CD14-positive monocyte (primary cell): Measurements from ENCODE around the gene MYO1E. TPM values are rescaled to one million over a fixed set of nuclear protein-coding genes. Genes with fewer than 3 reads are reported as not detected.

Experiments used
- DNase-seq, 3 donors: peaks; one replicate each; pipeline ENCODE4 v3.0.0-alpha.2; 2011 to 2022
- H2AFZ ChIP-seq: 2 replicates; pipeline ENCODE4 v1.6.0; 2012; ENCODE audit warnings: mild to moderate bottlenecking, low read depth, low read length, inconsistent platforms; ENCODE audit not compliant: insufficient read depth, poor library complexity, severe bottlenecking
- H3K27ac ChIP-seq, 2 donors: 1 replicate in 1 of 2; 2 replicates in 1 of 2; pipeline ENCODE4 v1.5.1; 2012 to 2013; ENCODE audit warnings: low read length in 2 of 2, control low read depth in 1 of 2, inconsistent platforms in 1 of 2, low read depth in 1 of 2, mild to moderate bottlenecking in 1 of 2
- H3K27me3 ChIP-seq, 2 donors: one replicate each; pipeline versions ENCODE4 v1.6.0 to v1.6.1; 2011 to 2013; ENCODE audit warnings: low read length in 2 of 2; ENCODE audit not compliant: control insufficient read depth in 2 of 2, insufficient read depth in 2 of 2
- H3K36me3 ChIP-seq, 2 donors: replicated peaks in 1 of 2; 1 replicate in 1 of 2; 2 replicates in 1 of 2; pipeline versions ENCODE4 v1.5.1 to v1.6.1; 2012 to 2013; ENCODE audit warnings: low read length in 2 of 2, control low read depth in 1 of 2, inconsistent platforms in 1 of 2, mild to moderate bottlenecking in 1 of 2; ENCODE audit not compliant: insufficient read depth in 2 of 2, control insufficient read depth in 1 of 2
- H3K4me1 ChIP-seq, 2 donors: 1 replicate in 1 of 2; 2 replicates in 1 of 2; pipeline versions ENCODE4 v1.5.1 to v1.6.1; 2012 to 2013; ENCODE audit warnings: low read length in 2 of 2, control low read depth in 1 of 2, inconsistent platforms in 1 of 2, mild to moderate bottlenecking in 1 of 2, moderate library complexity in 1 of 2; ENCODE audit not compliant: insufficient read depth in 2 of 2, control insufficient read depth in 1 of 2
- H3K4me2 ChIP-seq: replicated peaks from 2 replicates; pipeline ENCODE3; 2012; ENCODE audit warnings: low read length, moderate library complexity, mild to moderate bottlenecking; ENCODE audit not compliant: poor library complexity, severe bottlenecking; ENCODE audit errors: extremely low read depth
- H3K4me3 ChIP-seq, 3 experiments: fragments of 200-600 bp in 1 of 3; sonication (generic) in 1 of 3; replicated peaks in 1 of 3; 1 replicate in 2 of 3; 2 replicates in 1 of 3; pipeline ENCODE4 v1.5.1; 2011 to 2013; ENCODE audit warnings: low read length in 3 of 3, mild to moderate bottlenecking in 3 of 3, control low read depth in 2 of 3, low read depth in 2 of 3, inconsistent platforms in 1 of 3, moderate library complexity in 1 of 3
- H3K79me2 ChIP-seq: 2 replicates; pipeline ENCODE4 v1.6.0; 2012; ENCODE audit warnings: mild to moderate bottlenecking, control low read depth, inconsistent platforms, low read length, moderate library complexity; ENCODE audit not compliant: insufficient read depth
- H3K9ac ChIP-seq: 2 replicates; pipeline ENCODE4 v1.6.0; 2017; ENCODE audit warnings: low read length, mild to moderate bottlenecking; ENCODE audit not compliant: insufficient read depth, poor library complexity, severe bottlenecking
- H3K9me3 ChIP-seq, 2 donors: replicated peaks in 1 of 2; 1 replicate in 1 of 2; 2 replicates in 1 of 2; pipeline versions ENCODE4 v1.5.1 to v1.6.1; 2012 to 2013; ENCODE audit warnings: low read length in 2 of 2, control low read depth in 1 of 2; ENCODE audit not compliant: control insufficient read depth in 1 of 2, insufficient read depth in 1 of 2
- H4K20me1 ChIP-seq: 2 replicates; pipeline ENCODE4 v1.6.0; 2012; ENCODE audit warnings: mild to moderate bottlenecking, low read length, control low read depth, moderate library complexity; ENCODE audit not compliant: insufficient read depth
- H3K27ac Mint-ChIP-seq, 7 donors: one replicate each; pipeline ENCODE4 v1.8.0; 2020; ENCODE audit warnings: mild to moderate bottlenecking in 7 of 7, mixed read lengths in 7 of 7, moderate library complexity in 6 of 7, inconsistent platforms in 2 of 7
- H3K27me3 Mint-ChIP-seq, 3 donors: one replicate each; pipeline ENCODE4 v1.8.0; 2021 to 2022; ENCODE audit warnings: low read depth in 3 of 3, mild to moderate bottlenecking in 3 of 3, mixed read lengths in 3 of 3, moderate library complexity in 3 of 3, inconsistent platforms in 1 of 3
- H3K36me3 Mint-ChIP-seq, 2 donors: one replicate each; pipeline ENCODE4 v1.8.0; 2020; ENCODE audit warnings: mixed read lengths in 2 of 2, inconsistent platforms in 1 of 2, mild to moderate bottlenecking in 1 of 2
- H3K4me1 Mint-ChIP-seq: one replicate; pipeline ENCODE4 v1.8.0; 2020; ENCODE audit warnings: mild to moderate bottlenecking, mixed read lengths
- H3K4me3 Mint-ChIP-seq, 2 donors: one replicate each; pipeline ENCODE4 v1.8.0; 2020; ENCODE audit warnings: mild to moderate bottlenecking in 2 of 2, mixed read lengths in 2 of 2, moderate library complexity in 1 of 2
- H3K9me3 Mint-ChIP-seq, 7 donors: one replicate each; pipeline ENCODE4 v1.8.0; 2020 to 2022; ENCODE audit warnings: mixed read lengths in 7 of 7, mild to moderate bottlenecking in 6 of 7, moderate library complexity in 6 of 7, inconsistent platforms in 2 of 7
- WGBS: methylation state at CpG from one replicate; pipeline ENCODE4 v1.1.5; 2013; ENCODE audit warnings: missing lambda C conversion rate; ENCODE audit not compliant: insufficient coverage; 5-methylcytosine and 5-hydroxymethylcytosine counted together
- intact Hi-C, 2 donors: fragments of 100-400 bp; cut with micrococcal nuclease; formaldehyde crosslinking; loops; one replicate each; pipeline versions ENCODE4 v1.15.0 to v1.15.1; 2023
- polyA plus RNA-seq, 3 donors: library from polyadenylated mRNA; depleted of rRNA in 1 of 3; unstranded in 2 of 3; stranded (reverse) in 1 of 3; fragments of 300-500 nt in 2 of 3; fragments of >200 nt in 1 of 3; fragmentation: Illumina TruSeq in 2 of 3; gene quantifications; 1 replicate in 2 of 3; 2 replicates in 1 of 3; pipeline ENCODE4 v1.2.3, GENCODE V29; 2012 to 2021
- TF ChIP-seq, protein P1 (sequence below): fragments of 200-600 bp; IDR thresholded peaks from one replicate; pipeline ENCODE4 v1.8.0; 2022; ENCODE audit warnings: antibody characterized with exemption, mild to moderate bottlenecking

Gene MYO1E
- polyA plus RNA-seq, 3 donors: 5.5 to 16.2 (median 6.2) TPM

GRCh38 chr15:59367022-59367451 lies 5.6 kb downstream of the MYO1E start:
- intact Hi-C loops: loop anchor here (10.0 kb wide), 2 partner anchors 48 to 62 kb away; no protein-coding TSS in a partner anchor
- peak; percentile 14 to 52 (median 44) for DNase-seq
- Mint-ChIP-seq H3K36me3 (peaks cover 11 to 12% of the 10 kb centered on the region in 2 donors), H3K27me3 (peaks cover 7 to 8% (median 8%) of the 10 kb centered on the region in 3 donors), H3K4me3 (peak overlapping the region in 1 of 2 donors; percentile 60), H3K9me3 (peaks cover 0 to 2% (median 0%) of the 10 kb centered on the region in 7 donors), H3K27ac (peak overlapping the region in 5 of 7 donors; percentile 4 to 75 (median 60)), H3K4me1 (peaks cover 52% of the 10 kb centered on the region)
- H3K9ac ChIP-seq: no peak overlapping the region
- no peaks in the 10 kb centered on the region for H3K36me3 ChIP-seq
- H3K4me3 ChIP-seq: peak overlapping the region in 1 of 3 experiments; percentile 12
- peaks cover 16% of the 10 kb centered on the region for H3K79me2 ChIP-seq
- no peak overlapping the region for H3K27ac ChIP-seq
- H3K27me3 ChIP-seq: peaks cover 3 to 6% of the 10 kb centered on the region in 2 donors
- H3K4me1 ChIP-seq: peaks cover 45 to 50% of the 10 kb centered on the region in 2 donors
- peaks cover 17% of the 10 kb centered on the region for H4K20me1 ChIP-seq
- WGBS: 0% methylated on average over 4 of the region's 5 CpGs
- TF ChIP-seq, protein P1, sequence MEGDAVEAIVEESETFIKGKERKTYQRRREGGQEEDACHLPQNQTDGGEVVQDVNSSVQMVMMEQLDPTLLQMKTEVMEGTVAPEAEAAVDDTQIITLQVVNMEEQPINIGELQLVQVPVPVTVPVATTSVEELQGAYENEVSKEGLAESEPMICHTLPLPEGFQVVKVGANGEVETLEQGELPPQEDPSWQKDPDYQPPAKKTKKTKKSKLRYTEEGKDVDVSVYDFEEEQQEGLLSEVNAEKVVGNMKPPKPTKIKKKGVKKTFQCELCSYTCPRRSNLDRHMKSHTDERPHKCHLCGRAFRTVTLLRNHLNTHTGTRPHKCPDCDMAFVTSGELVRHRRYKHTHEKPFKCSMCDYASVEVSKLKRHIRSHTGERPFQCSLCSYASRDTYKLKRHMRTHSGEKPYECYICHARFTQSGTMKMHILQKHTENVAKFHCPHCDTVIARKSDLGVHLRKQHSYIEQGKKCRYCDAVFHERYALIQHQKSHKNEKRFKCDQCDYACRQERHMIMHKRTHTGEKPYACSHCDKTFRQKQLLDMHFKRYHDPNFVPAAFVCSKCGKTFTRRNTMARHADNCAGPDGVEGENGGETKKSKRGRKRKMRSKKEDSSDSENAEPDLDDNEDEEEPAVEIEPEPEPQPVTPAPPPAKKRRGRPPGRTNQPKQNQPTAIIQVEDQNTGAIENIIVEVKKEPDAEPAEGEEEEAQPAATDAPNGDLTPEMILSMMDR: no peak
- no peaks in the 10 kb centered on the region for H3K9me3 ChIP-seq
- no peak overlapping the region for H2AFZ ChIP-seq
- H3K4me2 ChIP-seq: peak overlapping the region; percentile 24

DNA sequence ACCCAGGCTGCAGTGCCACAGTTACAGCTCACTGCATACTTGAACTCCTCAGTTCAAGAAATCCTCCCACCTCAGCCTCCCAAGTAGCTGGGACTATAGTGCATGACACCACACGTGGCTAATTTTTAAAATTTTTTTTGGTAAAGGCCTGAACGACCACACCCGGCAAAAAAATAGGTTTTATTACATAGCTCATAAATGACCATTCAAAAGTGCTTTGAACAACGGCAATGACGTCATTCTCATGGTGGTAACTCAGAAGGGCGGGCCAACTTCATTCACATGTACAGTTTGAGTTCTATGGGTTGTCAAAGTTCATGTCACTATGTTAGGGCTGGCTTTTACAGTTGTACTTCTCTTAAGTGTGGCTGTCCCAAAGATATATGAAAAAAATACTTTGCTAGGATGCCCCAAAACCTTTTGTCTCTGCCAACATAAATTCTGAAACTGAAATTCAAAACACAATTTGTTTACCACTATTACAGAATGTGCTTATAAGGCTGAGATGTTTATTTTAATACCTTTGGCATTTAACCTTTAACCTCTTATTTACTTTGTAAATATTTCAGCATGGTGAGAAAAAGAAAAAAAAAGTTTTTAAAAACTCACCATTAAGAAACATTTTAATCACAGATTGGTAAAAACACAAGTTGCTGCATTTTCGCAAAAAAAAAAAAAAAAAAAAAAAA lies 6.2 kb downstream of the MYO1E start:
- WGBS: 90% methylated on average over 2 of the region's 7 CpGs
- TF ChIP-seq, protein P1: no peak
- Histone ChIP-seq H3K9ac (no peak overlapping the region), H3K27me3 (peaks cover 3 to 6% of the 10 kb centered on the region in 2 donors), H3K79me2 (peaks cover 16% of the 10 kb centered on the region), H3K4me1 (peaks cover 44 to 48% of the 10 kb centered on the region in 2 donors), H3K36me3 (no peaks in the 10 kb centered on the region), H3K4me3 (no peak overlapping the region), H3K9me3 (no peaks in the 10 kb centered on the region), H2AFZ (no peak overlapping the region), H3K4me2 (peak overlapping the region; percentile 24), H3K27ac (no peak overlapping the region), H4K20me1 (peaks cover 17% of the 10 kb centered on the region)
- peak overlapping the region in 3 of 7 donors; percentile 36 to 60 (median 46) for H3K27ac Mint-ChIP-seq
- peak overlapping the region in 1 of 2 donors; percentile 60 for H3K4me3 Mint-ChIP-seq
- peaks cover 7 to 8% (median 8%) of the 10 kb centered on the region in 3 donors for H3K27me3 Mint-ChIP-seq
- no peak for DNase-seq
- H3K4me1 Mint-ChIP-seq: peaks cover 52% of the 10 kb centered on the region
- H3K36me3 Mint-ChIP-seq: peaks cover 11 to 12% of the 10 kb centered on the region in 2 donors
- intact Hi-C loops: loop anchor here (10.0 kb wide), 2 partner anchors 48 to 62 kb away; no protein-coding TSS in a partner anchor
- H3K9me3 Mint-ChIP-seq: peaks cover 0 to 2% (median 0%) of the 10 kb centered on the region in 7 donors
